NCI-H1694 (cell line): ENCODE data around the gene MNT.
A peak's percentile ranks its signal among the peaks of the same experiment; 100 is the strongest.

ENCODE experiments used
- DNase-seq: peaks from one replicate; lab custom pipeline; 2025; lab: John Stamatoyannopoulos, UW

Gene MNT

GRCh38 chr17:2363851-2364762 is 36.8 kb downstream of the MNT start:
- DNase-seq = no peak

- no peak for DNase-seq
Measured at GRCh38 chr17:2363318-2363717, 37.5 kb downstream of the MNT start.

GRCh38 chr17:2362881-2363280 is 38.0 kb downstream of the MNT start:
- DNase-seq = no peak

- DNase-seq = no peak
Measured at GRCh38 chr17:2362416-2362815, 38.4 kb downstream of the MNT start.

GRCh38 chr17:2362016-2362415 is 38.8 kb downstream of the MNT start:
- DNase-seq = no peak

- DNase-seq = no peak
Measured at GRCh38 chr17:2361010-2361760, 39.7 kb downstream of the MNT start.

GRCh38 chr17:2357931-2358434 is 42.9 kb downstream of the MNT start:
- no peak for DNase-seq

- no peak for DNase-seq
Measured at GRCh38 chr17:2357237-2357636, 43.6 kb downstream of the MNT start.

GRCh38 chr17:2354311-2354710 is 46.5 kb downstream of the MNT start:
- no peak for DNase-seq

GRCh38 chr17:2351269-2351668 is 49.6 kb downstream of the MNT start:
- no peak for DNase-seq

GRCh38 chr17:2347805-2348685 is 52.8 kb downstream of the MNT start:
- DNase-seq = peak; percentile 69

GRCh38 chr17:2346475-2346874 is 54.4 kb downstream of the MNT start:
- no peak for DNase-seq

GRCh38 chr17:2344528-2344927 is 56.3 kb downstream of the MNT start:
- no peak for DNase-seq

- no peak for DNase-seq
Measured at GRCh38 chr17:2343421-2343820, 57.4 kb downstream of the MNT start.

GRCh38 chr17:2338315-2338657 is 62.6 kb downstream of the MNT start:
- no peak for DNase-seq

GRCh38 chr17:2337544-2338314 is 63.1 kb downstream of the MNT start:
- no peak for DNase-seq

- no peak for DNase-seq
Measured at GRCh38 chr17:2336852-2337543, 63.9 kb downstream of the MNT start, which contains the start of gene SGSM2. Gene SGSM2 (plus strand): TSS chr17:2337501. CDS start chr17:2337689, 188 bp downstream.

- peak; percentile 88 for DNase-seq
Measured at GRCh38 chr17:2336215-2336851, 64.5 kb downstream of the MNT start, which contains the start of gene TSR1. Gene TSR1 (minus strand): TSS chr17:2336457. CDS start chr17:2336427, 30 bp downstream.

GRCh38 chr17:2335726-2336214 is 65.1 kb downstream of the MNT start:
- no peak for DNase-seq
